K562 (cell line): Measurements from ENCODE around the gene FOXR1. TPM values are rescaled to one million over a fixed set of nuclear protein-coding genes. Genes with fewer than 3 reads are reported as not detected.

ENCODE experiments used
- ARID4B ChIP-seq: sonication (generic); formaldehyde crosslinking; IDR thresholded peaks from 2 replicates; pipeline ENCODE4 v1.8.0; 2022; ENCODE audit warnings: mild to moderate bottlenecking, missing genetic modification reagents
- CBX3 ChIP-seq, 2 experiments: IDR thresholded peaks; 1 replicate in 1 of 2; 2 replicates in 1 of 2; pipeline ENCODE4 v1.6.1; 2012; ENCODE audit warnings: inconsistent platforms in 2 of 2, low read length in 2 of 2, borderline replicate concordance in 1 of 2, control low read depth in 1 of 2
- CEBPG ChIP-seq, 3 experiments: fragments of 200-800 bp in 1 of 3; sonication (Bioruptor generic) in 1 of 3; sonication (generic) in 1 of 3; formaldehyde crosslinking in 1 of 3; IDR thresholded peaks in 2 of 3; conservative IDR thresholded peaks in 1 of 3; 2 replicates each; pipeline versions ENCODE4 v1.6.1 to v1.8.0; 2016 to 2022; ENCODE audit warnings: missing compliant biosample characterization in 2 of 3, missing genetic modification characterization in 2 of 3, mild to moderate bottlenecking in 1 of 3, missing genetic modification reagents in 1 of 3
- CTCF ChIP-seq, 3 experiments: IDR thresholded peaks in 2 of 3; conservative IDR thresholded peaks in 1 of 3; 2 replicates each; pipeline ENCODE4 v1.5.1; 2011 to 2012; ENCODE audit warnings: low read length in 3 of 3, mild to moderate bottlenecking in 3 of 3, control low read depth in 2 of 3, improper control_type of control experiment in 1 of 3, inconsistent platforms in 1 of 3, low read depth in 1 of 3, mixed read lengths in 1 of 3, moderate library complexity in 1 of 3; ENCODE audit not compliant: insufficient read depth in 2 of 3
- HDAC1 ChIP-seq, 2 experiments: fragments of 450-650 bp; IDR thresholded peaks; 2 replicates each; pipeline ENCODE4 v1.6.1; 2016 to 2017; ENCODE audit warnings: inconsistent platforms in 1 of 2, mild to moderate bottlenecking in 1 of 2, moderate library complexity in 1 of 2
- MYC ChIP-seq, 2 experiments: fragments of 250-450 bp in 1 of 2; sonication (Bioruptor Pico) in 1 of 2; IDR thresholded peaks; 2 replicates each; pipeline versions ENCODE4 v1.5.1 to v1.6.1; 2012 to 2021; ENCODE audit warnings: low read depth in 2 of 2, borderline replicate concordance in 1 of 2, improper control_type of control experiment in 1 of 2, low read length in 1 of 2, mild to moderate bottlenecking in 1 of 2, moderate library complexity in 1 of 2
- OTX1 ChIP-seq: fragments of 450-650 bp; formaldehyde crosslinking; IDR thresholded peaks from 2 replicates; pipeline ENCODE4 v1.4.0; 2022; ENCODE audit warnings: mild to moderate bottlenecking
- POLR2B ChIP-seq: fragments of 450-650 bp; IDR thresholded peaks from 2 replicates; pipeline ENCODE4 v1.6.1; 2018; ENCODE audit warnings: low read depth; ENCODE audit not compliant: partially characterized antibody
- RAD21 ChIP-seq, 2 experiments: fragments of 250-450 bp in 1 of 2; fragments of 450-650 bp in 1 of 2; sonication (Bioruptor Pico) in 1 of 2; formaldehyde crosslinking in 1 of 2; IDR thresholded peaks in 1 of 2; conservative IDR thresholded peaks in 1 of 2; 2 replicates each; pipeline versions ENCODE4 v1.4.0 to v1.8.0; 2020 to 2022; ENCODE audit warnings: mild to moderate bottlenecking in 2 of 2, moderate library complexity in 1 of 2
- RERE ChIP-seq: sonication (generic); formaldehyde crosslinking; IDR thresholded peaks from 2 replicates; pipeline ENCODE4 v1.8.0; 2023; ENCODE audit warnings: missing genetic modification reagents, mild to moderate bottlenecking, borderline replicate concordance
- SP1 ChIP-seq: sonication (generic); formaldehyde crosslinking; IDR thresholded peaks from 2 replicates; pipeline ENCODE4 v1.8.1; 2022; ENCODE audit warnings: mild to moderate bottlenecking, missing genetic modification reagents
- ZNF24 ChIP-seq: fragments of 450-650 bp; IDR thresholded peaks from 2 replicates; pipeline ENCODE4 v1.6.1; 2016
- polyA plus RNA-seq, 8 experiments: library from polyadenylated mRNA; depleted of rRNA in 4 of 8; stranded (reverse) in 5 of 8; unstranded in 3 of 8; fragments of >200 nt; fragmentation: Nextera tagmentation in 2 of 8; fragmentation: Illumina TruSeq in 1 of 8; extraction: Ambion mirVana in 2 of 8; extraction: Trizol in 1 of 8; gene quantifications; 2 replicates each; pipeline versions ENCODE4 v1.2.1 to v1.2.3, GENCODE V29; 2011 to 2014; ENCODE audit warnings: inconsistent platforms in 1 of 8, missing spikeins in 1 of 8
- total RNA-seq, 7 experiments: library from RNA; depleted of rRNA in 6 of 7; stranded (reverse); fragments of >200 nt in 6 of 7; fragmentation: Illumina TruSeq in 2 of 7; extraction: Trizol in 2 of 7; gene quantifications; 2 replicates each; pipeline versions ENCODE4 v1.2.1 to v1.2.3, GENCODE V29; 2011 to 2021; ENCODE audit warnings: low replicate concordance in 1 of 7

FOXR1 gene
- total and polyA plus RNA-seq, 9 of the 15 experiments (the other 6 are each of a cell fraction or from before 2014, with no cell fraction given), result not detected

GRCh38 chr11:119030329-119031047, 58.9 kb downstream of the FOXR1 start, which contains the start of gene SLC37A4 (continued):
- TF ChIP-seq CEBPG (CRISPR knock-in tag; IDR thresholded peaks at IDR 0.05), result 0 out of 2 replicates have a peak, but pooled peaks have one; percentile 15
- TF ChIP-seq CEBPG (tag; conservative IDR thresholded peaks at IDR 0.05 in 1 of 2, IDR thresholded peaks at IDR 0.05 in 1 of 2), result no peak
- TF ChIP-seq POLR2B, result peak; percentile 57
- TF ChIP-seq CTCF (IDR thresholded peaks at IDR 0.05 in 2 of 3, conservative IDR thresholded peaks at IDR 0.05 in 1 of 3; ENCODE audit: insufficient read depth in 2 of 3, low read depth in 1 of 3, low read length in 3 of 3), result peak; percentile 94 to 96 (median 95)
- peak in 1 of 2 experiments; percentile 97; a peak in 2 of 3 replicates for TF ChIP-seq CBX3 (IDR thresholded peaks at IDR 0.05; ENCODE audit: borderline replicate concordance in 1 of 2, low read length in 2 of 2)
- TF ChIP-seq ZNF24, result peak; percentile 28; the same call in 1 of the 2 replicates
- TF ChIP-seq ARID4B (CRISPR knock-in tag), result peak; percentile 92
- TF ChIP-seq OTX1 (CRISPR knock-in tag), result no peak
- peak; percentile 95 for TF ChIP-seq SP1 (CRISPR knock-in tag)
- TF ChIP-seq MYC (IDR thresholded peaks at IDR 0.05; ENCODE audit: low read depth, low read length), result peak; percentile 94
- TF ChIP-seq MYC (CRISPR knock-in tag; IDR thresholded peaks at IDR 0.05; ENCODE audit: borderline replicate concordance, low read depth), result peak; percentile 42; the same call in 1 of the 2 replicates
- TF ChIP-seq RERE (CRISPR knock-in tag), result no peak
- TF ChIP-seq RAD21 (CRISPR knock-in tag; conservative IDR thresholded peaks at IDR 0.05 in 1 of 2, IDR thresholded peaks at IDR 0.05 in 1 of 2), result peak; percentile 60 to 74; a peak in 3 of 4 replicates
- TF ChIP-seq HDAC1 (IDR thresholded peaks at IDR 0.05), result peak in 1 of 2 experiments; percentile 62; a peak in 1 of 4 replicates
